Measurements from ENCODE around the gene ICAM1. TPM values are rescaled to one million over a fixed set of nuclear protein-coding genes. Genes with fewer than 3 reads are reported as not detected.
"Not testable (repeated sequence)": the region's sequence is repeated elsewhere in the genome, so short reads cannot be mapped to it uniquely, and the experiment has no call there.

ICAM1 gene
- total RNA-seq, 1 donor from 2014 or later, result 19.0 TPM

GRCh38 chr19:10271543-10272086 is 695 bp downstream of the ICAM1 start:
- peaks cover 1% of the 10 kb centered on the region for H3K36me3 Mint-ChIP-seq (ENCODE audit: low read depth)
- H3K4me3 Mint-ChIP-seq (ENCODE audit: unreplicated experiment), result peak overlapping the region; percentile 58
- H3K4me1 Mint-ChIP-seq (ENCODE audit: low read depth), result peaks cover 17% of the 10 kb centered on the region
- no peaks in the 10 kb centered on the region for H3K9me3 Mint-ChIP-seq (ENCODE audit: low read depth)
- no peaks in the 10 kb centered on the region for H3K27me3 Mint-ChIP-seq (ENCODE audit: low read depth)
- DNase-seq (ENCODE audit: low spot score), result no peak
- no peak for TF ChIP-seq CTCF (IDR thresholded peaks at IDR 0.05)
- H3K27ac Mint-ChIP-seq (ENCODE audit: unreplicated experiment), result peak overlapping the region; percentile 12

- Mint-ChIP-seq H3K4me3 (ENCODE audit: unreplicated experiment) (no peak overlapping the region), H3K4me1 (ENCODE audit: low read depth) (peaks cover 27% of the 10 kb centered on the region), H3K36me3 (ENCODE audit: low read depth) (peaks cover 1% of the 10 kb centered on the region), H3K9me3 (ENCODE audit: low read depth) (no peaks in the 10 kb centered on the region), H3K27ac (ENCODE audit: unreplicated experiment) (no peak overlapping the region), H3K27me3 (ENCODE audit: low read depth) (no peaks in the 10 kb centered on the region)
- DNase-seq (ENCODE audit: low spot score), result no peak
- TF ChIP-seq CTCF (IDR thresholded peaks at IDR 0.05), result no peak
Observed at GRCh38 chr19:10274589-10274988, 3.7 kb downstream of the ICAM1 start.

- H3K36me3 Mint-ChIP-seq (ENCODE audit: low read depth), result peaks cover 5% of the 10 kb centered on the region
- H3K27me3 Mint-ChIP-seq (ENCODE audit: low read depth), result no peaks in the 10 kb centered on the region
- no peaks in the 10 kb centered on the region for H3K9me3 Mint-ChIP-seq (ENCODE audit: low read depth)
- H3K4me3 Mint-ChIP-seq (ENCODE audit: unreplicated experiment), result no peak overlapping the region
- TF ChIP-seq CTCF (IDR thresholded peaks at IDR 0.05), result no peak
- peaks cover 16% of the 10 kb centered on the region for H3K4me1 Mint-ChIP-seq (ENCODE audit: low read depth)
- H3K27ac Mint-ChIP-seq (ENCODE audit: unreplicated experiment), result peak overlapping the region; percentile 94
- no peak for DNase-seq (ENCODE audit: low spot score)
Observed at GRCh38 chr19:10277795-10278589, 7.1 kb downstream of the ICAM1 start.

GRCh38 chr19:10278935-10279334 is 8.0 kb downstream of the ICAM1 start:
- H3K27me3 Mint-ChIP-seq (ENCODE audit: low read depth), result no peaks in the 10 kb centered on the region
- no peak for TF ChIP-seq CTCF (IDR thresholded peaks at IDR 0.05)
- no peak overlapping the region for H3K27ac Mint-ChIP-seq (ENCODE audit: unreplicated experiment)

GRCh38 chr19:10279737-10280442 is 9.0 kb downstream of the ICAM1 start:
- no peak overlapping the region for H3K27ac Mint-ChIP-seq (ENCODE audit: unreplicated experiment)
- H3K27me3 Mint-ChIP-seq (ENCODE audit: low read depth), result no peaks in the 10 kb centered on the region
- peaks cover 4% of the 10 kb centered on the region for H3K36me3 Mint-ChIP-seq (ENCODE audit: low read depth)
- no peak overlapping the region for H3K4me3 Mint-ChIP-seq (ENCODE audit: unreplicated experiment)
- no peak for DNase-seq (ENCODE audit: low spot score)
- no peaks in the 10 kb centered on the region for H3K9me3 Mint-ChIP-seq (ENCODE audit: low read depth)
- TF ChIP-seq CTCF (IDR thresholded peaks at IDR 0.05), result no peak
- peaks cover 14% of the 10 kb centered on the region for H3K4me1 Mint-ChIP-seq (ENCODE audit: low read depth)

More at GRCh38 chr19:10278935-10279334, 8.0 kb downstream of the ICAM1 start:
- no peak for DNase-seq (ENCODE audit: low spot score)
- peaks cover 16% of the 10 kb centered on the region for H3K4me1 Mint-ChIP-seq (ENCODE audit: low read depth)
- peaks cover 5% of the 10 kb centered on the region for H3K36me3 Mint-ChIP-seq (ENCODE audit: low read depth)
- no peak overlapping the region for H3K4me3 Mint-ChIP-seq (ENCODE audit: unreplicated experiment)
- H3K9me3 Mint-ChIP-seq (ENCODE audit: low read depth), result no peaks in the 10 kb centered on the region

- not testable (repeated sequence) for H3K27ac Mint-ChIP-seq (ENCODE audit: unreplicated experiment); H3K27me3 Mint-ChIP-seq (ENCODE audit: low read depth); H3K9me3 Mint-ChIP-seq (ENCODE audit: low read depth); DNase-seq (ENCODE audit: low spot score); H3K4me3 Mint-ChIP-seq (ENCODE audit: unreplicated experiment)
- peaks cover 13% of the 10 kb centered on the region for H3K4me1 Mint-ChIP-seq (ENCODE audit: low read depth)
- H3K36me3 Mint-ChIP-seq (ENCODE audit: low read depth), result peaks cover 11% of the 10 kb centered on the region
Observed at GRCh38 chr19:10282043-10282442, 11.1 kb downstream of the ICAM1 start.

All from chondrocyte (in vitro differentiated cells).